K562 (cell line): ENCODE measurements around the gene SUCNR1.

Experiments used
- SMARCA5 ChIP-seq: fragments of 450-650 bp; IDR thresholded peaks from 2 replicates; pipeline ENCODE4 v1.6.1; 2016
- TF ChIP-seq, protein P1 (sequence below), 2 experiments: fragments of 450-650 bp; formaldehyde crosslinking in 1 of 2; IDR thresholded peaks; 2 replicates each; pipeline versions ENCODE4 v1.4.0 to v1.6.1; 2014 to 2020; ENCODE audit warnings: mild to moderate bottlenecking in 2 of 2, borderline replicate concordance in 1 of 2, low read depth in 1 of 2

DNA sequence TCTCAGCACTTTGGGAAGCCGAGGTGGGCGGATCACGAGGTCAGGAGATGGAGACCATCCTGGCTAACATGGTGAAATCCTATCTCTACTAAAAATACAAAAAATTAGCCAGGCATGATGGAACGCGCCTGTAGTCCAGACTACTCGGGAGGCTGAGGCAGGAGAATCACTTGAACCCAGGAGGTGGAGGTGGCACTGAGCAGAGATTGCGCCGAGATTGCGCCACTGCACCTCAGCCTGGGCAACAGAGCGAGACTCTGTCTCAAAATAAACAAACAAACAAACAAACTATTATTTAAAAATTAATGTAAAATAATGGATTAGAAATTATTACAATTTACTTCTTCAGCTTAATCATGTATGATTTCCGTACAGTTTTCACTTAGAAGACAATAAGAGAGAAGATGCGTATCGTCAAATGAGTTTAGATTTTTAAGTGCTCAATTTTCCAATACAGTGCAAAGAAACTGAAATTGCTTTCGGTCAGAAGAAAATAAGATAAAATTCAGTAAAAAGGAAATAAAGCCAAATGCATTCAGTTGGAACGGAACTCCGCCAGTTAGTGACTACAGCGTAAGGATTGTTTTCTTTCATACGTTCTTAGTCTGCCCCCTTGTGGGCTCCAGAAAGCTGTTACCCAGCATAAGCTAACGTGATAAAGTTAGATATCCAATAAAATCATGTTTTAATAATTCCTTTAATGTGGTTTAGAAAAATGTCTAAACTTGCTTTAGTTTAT is 34.7 kb upstream of the SUCNR1 start:
- TF ChIP-seq SMARCA5, result no peak
- TF ChIP-seq, protein P1, sequence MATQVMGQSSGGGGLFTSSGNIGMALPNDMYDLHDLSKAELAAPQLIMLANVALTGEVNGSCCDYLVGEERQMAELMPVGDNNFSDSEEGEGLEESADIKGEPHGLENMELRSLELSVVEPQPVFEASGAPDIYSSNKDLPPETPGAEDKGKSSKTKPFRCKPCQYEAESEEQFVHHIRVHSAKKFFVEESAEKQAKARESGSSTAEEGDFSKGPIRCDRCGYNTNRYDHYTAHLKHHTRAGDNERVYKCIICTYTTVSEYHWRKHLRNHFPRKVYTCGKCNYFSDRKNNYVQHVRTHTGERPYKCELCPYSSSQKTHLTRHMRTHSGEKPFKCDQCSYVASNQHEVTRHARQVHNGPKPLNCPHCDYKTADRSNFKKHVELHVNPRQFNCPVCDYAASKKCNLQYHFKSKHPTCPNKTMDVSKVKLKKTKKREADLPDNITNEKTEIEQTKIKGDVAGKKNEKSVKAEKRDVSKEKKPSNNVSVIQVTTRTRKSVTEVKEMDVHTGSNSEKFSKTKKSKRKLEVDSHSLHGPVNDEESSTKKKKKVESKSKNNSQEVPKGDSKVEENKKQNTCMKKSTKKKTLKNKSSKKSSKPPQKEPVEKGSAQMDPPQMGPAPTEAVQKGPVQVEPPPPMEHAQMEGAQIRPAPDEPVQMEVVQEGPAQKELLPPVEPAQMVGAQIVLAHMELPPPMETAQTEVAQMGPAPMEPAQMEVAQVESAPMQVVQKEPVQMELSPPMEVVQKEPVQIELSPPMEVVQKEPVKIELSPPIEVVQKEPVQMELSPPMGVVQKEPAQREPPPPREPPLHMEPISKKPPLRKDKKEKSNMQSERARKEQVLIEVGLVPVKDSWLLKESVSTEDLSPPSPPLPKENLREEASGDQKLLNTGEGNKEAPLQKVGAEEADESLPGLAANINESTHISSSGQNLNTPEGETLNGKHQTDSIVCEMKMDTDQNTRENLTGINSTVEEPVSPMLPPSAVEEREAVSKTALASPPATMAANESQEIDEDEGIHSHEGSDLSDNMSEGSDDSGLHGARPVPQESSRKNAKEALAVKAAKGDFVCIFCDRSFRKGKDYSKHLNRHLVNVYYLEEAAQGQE (IDR thresholded peaks at IDR 0.05; ENCODE audit: borderline replicate concordance), result peak; percentile 88
- TF ChIP-seq, protein P1 (CRISPR knock-in tag; IDR thresholded peaks at IDR 0.05; ENCODE audit: low read depth), result no peak
